ENCODE results near the gene OSBP2.
A peak's percentile ranks its signal among the peaks of the same experiment; 100 is the strongest.

Gene OSBP2

GRCh38 chr22:30695351-30695851 is 727 bp downstream of the OSBP2 start:
- TF ChIP-seq CTCF (conservative IDR thresholded peaks at IDR 0.05; ENCODE audit: low read depth, low read length) = no peak
- DNase-seq (ENCODE audit: low read depth) = no peak

GRCh38 chr22:30695871-30696655 is 1.4 kb downstream of the OSBP2 start:
- DNase-seq (ENCODE audit: low read depth) = no peak
- TF ChIP-seq CTCF (conservative IDR thresholded peaks at IDR 0.05; ENCODE audit: low read depth, low read length) = no peak
- no peak overlapping the region for H3K4me3 ChIP-seq (ENCODE audit: low read depth, low read length)

More at GRCh38 chr22:30695351-30695851, 727 bp downstream of the OSBP2 start:
- peak overlapping the region; percentile 56 for H3K4me3 ChIP-seq (ENCODE audit: low read depth, low read length)

GRCh38 chr22:30697975-30698374 is 3.3 kb downstream of the OSBP2 start:
- no peak for TF ChIP-seq CTCF (conservative IDR thresholded peaks at IDR 0.05; ENCODE audit: low read depth, low read length)
- DNase-seq (ENCODE audit: low read depth) = no peak
- no peak overlapping the region for H3K4me3 ChIP-seq (ENCODE audit: low read depth, low read length)

- no peak for TF ChIP-seq CTCF (conservative IDR thresholded peaks at IDR 0.05; ENCODE audit: low read depth, low read length)
- no peak overlapping the region for H3K4me3 ChIP-seq (ENCODE audit: low read depth, low read length)
- peak; percentile 16 for DNase-seq (ENCODE audit: low read depth)
These were observed 7.2 kb downstream of the OSBP2 start for GRCh38 chr22:30701872-30702271.

GRCh38 chr22:30702856-30703255 is 8.2 kb downstream of the OSBP2 start:
- no peak for DNase-seq (ENCODE audit: low read depth)
- TF ChIP-seq CTCF (conservative IDR thresholded peaks at IDR 0.05; ENCODE audit: low read depth, low read length) = no peak

GRCh38 chr22:30704978-30705377 is 10.3 kb downstream of the OSBP2 start:
- H3K4me3 ChIP-seq (ENCODE audit: low read depth, low read length) = no peak overlapping the region
- DNase-seq (ENCODE audit: low read depth) = no peak
- no peak for TF ChIP-seq CTCF (conservative IDR thresholded peaks at IDR 0.05; ENCODE audit: low read depth, low read length)

More at GRCh38 chr22:30702856-30703255, 8.2 kb downstream of the OSBP2 start:
- no peak overlapping the region for H3K4me3 ChIP-seq (ENCODE audit: low read depth, low read length)
